ENCODE measurements around the gene CLGN.
"Not testable (repeated sequence)": the region's sequence is repeated elsewhere in the genome, so short reads cannot be mapped to it uniquely, and the experiment has no call there.

CLGN gene

DNA sequence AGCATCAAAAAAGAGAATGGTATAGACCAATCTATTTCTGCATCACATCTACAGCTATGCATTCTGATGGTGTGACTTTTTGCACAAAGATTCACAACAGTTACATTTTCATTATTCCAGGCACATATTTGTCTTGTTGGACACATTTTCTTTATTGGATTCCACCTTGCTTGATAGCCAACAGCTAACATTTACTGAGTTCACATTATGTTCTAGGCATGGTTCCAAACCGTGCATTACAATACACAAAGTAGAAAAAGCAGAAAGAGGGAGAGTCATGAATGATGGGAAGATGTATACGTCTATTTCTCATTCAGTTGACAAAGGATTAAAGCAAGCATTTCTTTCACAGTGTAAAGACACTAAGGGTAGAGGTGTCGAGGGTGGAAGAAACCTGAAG, 22.9 kb upstream of the CLGN start:
- DNase-seq (ENCODE audit: low read depth), result no peak

DNA sequence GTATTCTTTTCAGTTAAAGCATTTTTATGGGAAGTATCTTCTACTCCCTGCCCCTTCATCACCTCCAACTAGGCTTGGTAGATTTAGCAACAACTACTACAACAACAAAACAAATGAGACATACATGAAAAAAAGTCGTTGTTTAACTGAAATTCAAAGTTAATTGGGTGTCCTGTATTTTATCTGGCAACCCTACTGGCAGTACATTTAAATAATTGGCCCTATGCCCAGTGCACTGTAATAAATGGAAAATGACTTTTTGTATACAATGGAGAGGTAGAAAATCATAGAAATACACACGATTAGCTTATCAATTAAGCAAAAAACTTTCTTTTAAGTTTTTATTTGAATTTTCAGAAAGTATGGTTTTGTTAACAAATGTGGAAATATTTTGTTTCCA, 21.4 kb upstream of the CLGN start:
- no peak overlapping the region for H3K4me3 ChIP-seq (ENCODE audit: low read length)
- TF ChIP-seq, protein P1, sequence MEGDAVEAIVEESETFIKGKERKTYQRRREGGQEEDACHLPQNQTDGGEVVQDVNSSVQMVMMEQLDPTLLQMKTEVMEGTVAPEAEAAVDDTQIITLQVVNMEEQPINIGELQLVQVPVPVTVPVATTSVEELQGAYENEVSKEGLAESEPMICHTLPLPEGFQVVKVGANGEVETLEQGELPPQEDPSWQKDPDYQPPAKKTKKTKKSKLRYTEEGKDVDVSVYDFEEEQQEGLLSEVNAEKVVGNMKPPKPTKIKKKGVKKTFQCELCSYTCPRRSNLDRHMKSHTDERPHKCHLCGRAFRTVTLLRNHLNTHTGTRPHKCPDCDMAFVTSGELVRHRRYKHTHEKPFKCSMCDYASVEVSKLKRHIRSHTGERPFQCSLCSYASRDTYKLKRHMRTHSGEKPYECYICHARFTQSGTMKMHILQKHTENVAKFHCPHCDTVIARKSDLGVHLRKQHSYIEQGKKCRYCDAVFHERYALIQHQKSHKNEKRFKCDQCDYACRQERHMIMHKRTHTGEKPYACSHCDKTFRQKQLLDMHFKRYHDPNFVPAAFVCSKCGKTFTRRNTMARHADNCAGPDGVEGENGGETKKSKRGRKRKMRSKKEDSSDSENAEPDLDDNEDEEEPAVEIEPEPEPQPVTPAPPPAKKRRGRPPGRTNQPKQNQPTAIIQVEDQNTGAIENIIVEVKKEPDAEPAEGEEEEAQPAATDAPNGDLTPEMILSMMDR (conservative IDR thresholded peaks at IDR 0.05; ENCODE audit: low read length), result no peak
- DNase-seq (ENCODE audit: low read depth), result no peak

More for the DNA sequence above, 22.9 kb upstream of the CLGN start:
- TF ChIP-seq, protein P1 (conservative IDR thresholded peaks at IDR 0.05; ENCODE audit: low read length), result no peak
- no peak overlapping the region for H3K4me3 ChIP-seq (ENCODE audit: low read length)

DNA sequence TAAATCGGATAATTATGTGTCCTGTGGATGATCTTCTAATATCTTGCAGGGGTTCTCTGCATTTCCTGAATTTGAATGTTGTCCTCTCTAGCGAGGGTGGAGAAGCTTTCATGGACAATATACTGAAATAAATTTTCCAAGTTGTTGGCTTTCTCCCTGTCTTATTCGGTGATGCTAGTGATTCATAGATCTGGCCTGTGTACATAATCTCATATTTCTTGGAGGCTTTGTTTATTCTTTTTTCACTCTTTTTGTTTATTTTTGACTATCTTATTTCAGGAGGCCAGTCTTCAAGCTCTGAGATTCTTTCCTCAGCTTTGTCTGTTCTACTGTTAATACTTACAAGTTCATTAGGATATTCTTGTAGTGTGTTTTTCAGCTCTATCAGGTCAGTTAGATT, 20.7 kb upstream of the CLGN start:
- TF ChIP-seq, protein P1 (conservative IDR thresholded peaks at IDR 0.05; ENCODE audit: low read length), result no peak
- no peak for DNase-seq (ENCODE audit: low read depth)
- H3K4me3 ChIP-seq (ENCODE audit: low read length), result no peak overlapping the region

DNA sequence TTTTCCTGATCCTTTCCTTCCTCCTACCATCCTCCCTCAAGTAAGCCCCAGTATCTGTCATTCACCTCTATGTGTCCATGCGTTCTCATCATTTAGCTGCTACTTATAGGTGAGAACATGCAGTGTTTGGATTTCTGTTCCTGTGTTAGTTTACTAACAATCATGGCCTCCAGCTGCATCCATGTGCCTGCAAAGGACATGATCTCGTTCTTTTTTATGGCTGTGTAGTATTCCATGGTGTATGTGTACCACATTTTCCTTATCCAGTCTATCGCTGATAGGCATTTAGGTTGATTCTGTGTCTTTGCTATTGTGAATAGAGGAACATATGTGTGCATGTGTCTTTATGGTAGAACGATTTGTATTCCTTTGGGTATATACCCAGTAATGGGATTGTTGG, 16.9 kb upstream of the CLGN start:
- H3K4me3 ChIP-seq (ENCODE audit: low read length); DNase-seq (ENCODE audit: low read depth): not testable (repeated sequence)

DNA sequence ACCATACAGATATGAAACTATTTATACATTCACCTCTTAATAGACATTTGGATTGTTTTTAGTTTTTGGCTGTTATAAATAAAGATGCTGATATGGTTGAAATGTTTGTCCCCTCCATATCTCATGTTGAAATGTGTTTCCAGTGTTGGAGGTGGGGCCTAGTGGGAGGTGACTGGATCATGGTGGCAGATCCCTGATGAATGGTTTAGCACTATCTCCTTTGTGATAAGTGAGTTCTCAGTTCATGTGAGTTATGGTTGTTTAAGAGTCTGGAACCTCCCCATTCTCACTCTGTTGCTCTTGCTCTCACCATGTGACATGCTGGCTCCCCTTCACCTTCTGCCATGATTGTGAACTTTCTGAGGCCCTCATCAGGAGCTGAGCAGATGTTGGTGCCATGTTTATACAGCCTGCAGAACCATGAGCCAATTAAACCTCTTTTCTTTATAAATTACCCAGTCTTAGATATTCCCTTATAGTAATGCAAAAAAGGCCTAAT, 12.2 kb upstream of the CLGN start:
- no peak overlapping the region for H3K4me3 ChIP-seq (ENCODE audit: low read length)
- TF ChIP-seq, protein P1 (conservative IDR thresholded peaks at IDR 0.05; ENCODE audit: low read length), result no peak
- DNase-seq (ENCODE audit: low read depth), result no peak

DNA sequence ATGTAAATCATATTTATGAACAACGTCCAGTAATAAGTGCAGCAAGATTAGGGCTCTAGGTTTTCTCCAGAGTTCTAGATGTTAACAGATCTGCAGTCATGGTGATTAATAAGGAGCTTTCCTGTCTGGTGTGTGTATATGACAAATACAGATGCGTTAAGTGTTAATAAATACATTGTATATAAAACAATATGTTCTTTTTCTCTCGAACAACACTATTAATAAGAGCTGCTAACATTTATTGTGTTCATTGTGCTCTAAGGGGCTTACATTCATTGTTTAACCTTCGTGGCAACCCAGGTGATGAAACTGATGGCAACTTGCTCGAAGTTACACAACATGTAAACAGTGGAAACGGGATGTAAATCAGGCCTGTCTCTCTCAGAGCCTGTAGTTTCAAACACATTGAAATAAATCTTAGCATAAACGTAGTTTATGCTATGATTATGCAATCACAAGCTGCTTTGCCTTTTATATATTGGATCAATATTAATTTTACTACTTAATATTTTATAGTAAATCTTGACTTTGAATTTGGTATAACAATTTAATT, 547 bp upstream of the CLGN start:
- H3K4me3 ChIP-seq (ENCODE audit: low read length), result peak overlapping the region; percentile 81
- peak; percentile 53 for DNase-seq (ENCODE audit: low read depth)
- TF ChIP-seq, protein P1 (conservative IDR thresholded peaks at IDR 0.05; ENCODE audit: low read length), result no peak

DNA sequence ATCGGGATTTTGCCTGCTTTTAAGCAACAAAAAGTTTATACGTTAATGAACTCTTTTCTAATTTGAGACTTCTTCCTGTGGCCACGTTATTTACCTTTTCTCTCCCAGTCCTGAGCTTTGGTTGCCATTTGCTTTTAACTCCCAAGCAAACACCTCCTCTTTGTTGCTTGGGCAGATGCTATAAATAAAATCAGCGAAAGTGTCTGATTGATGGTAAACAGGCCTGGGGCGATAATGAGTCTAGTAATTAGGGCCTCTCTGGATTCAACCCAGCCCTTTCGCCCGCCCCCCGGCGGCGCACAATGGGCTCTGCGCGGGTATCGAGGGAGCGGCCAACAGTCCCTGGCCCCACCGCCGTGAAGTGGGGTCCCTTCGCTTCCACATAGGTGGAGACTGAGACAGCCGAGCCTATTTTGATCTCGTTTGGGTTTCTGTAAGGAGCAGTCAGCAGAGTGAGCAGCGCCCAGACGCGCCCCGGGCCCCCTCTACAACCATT, 790 bp downstream of the CLGN start:
- TF ChIP-seq, protein P1 (conservative IDR thresholded peaks at IDR 0.05; ENCODE audit: low read length), result no peak
- peak overlapping the region; percentile 81 for H3K4me3 ChIP-seq (ENCODE audit: low read length)
- DNase-seq (ENCODE audit: low read depth), result no peak
